Caki2 (cell line): ENCODE results near the gene RAB7B. TPM values are rescaled to one million over a fixed set of nuclear protein-coding genes. Genes with fewer than 3 reads are reported as not detected.

Experiments used
- total RNA-seq: library from RNA; depleted of rRNA; stranded (reverse); fragments of >200 nt; shearing (Covaris generic); gene quantifications from 2 replicates; pipeline ENCODE4 v1.2.3, GENCODE V29; 2014; ENCODE audit warnings: low replicate concordance; rRNA removed

RAB7B gene
- total RNA-seq, 1 experiment from 2014 or later: 1.1 TPM

Other genes with a start within 250 kb of the RAB7B start
- gene RAB29, start 227.9 kb downstream of the RAB7B start, total RNA-seq: 2.0 and 4.0 TPM in 2 replicates
- 4.7 and 15.0 TPM in 2 replicates for gene SLC41A1, start 190.2 kb downstream of the RAB7B start, total RNA-seq
- gene PM20D1, start 153.3 kb downstream of the RAB7B start, total RNA-seq: not detected in 2 replicates
- gene SLC26A9, start 59.9 kb downstream of the RAB7B start, total RNA-seq: not detected in 2 replicates
- gene CTSE, start 20.5 kb upstream of the RAB7B start, total RNA-seq: 0.54 TPM in 1 of 2 replicates, not detected in the other
- 0.14 and 1.1 TPM in 2 replicates for gene RHEX, start 49.8 kb upstream of the RAB7B start, total RNA-seq
- gene AVPR1B, start 114.0 kb upstream of the RAB7B start, total RNA-seq: not detected in 2 replicates
- gene FAM72A, start 199.4 kb upstream of the RAB7B start, total RNA-seq: 5.5 and 5.7 TPM in 2 replicates
- gene SRGAP2, start 200.1 kb upstream of the RAB7B start, total RNA-seq: 21.6 and 28.9 TPM in 2 replicates